Central memory CD4-positive, alpha-beta T cell (primary cell): ENCODE data around the gene SNAPC2.
"Not testable (repeated sequence)": the region's sequence is repeated elsewhere in the genome, so short reads cannot be mapped to it uniquely, and the experiment has no call there.

ENCODE experiments used
- DNase-seq: peaks from one replicate; pipeline ENCODE4 v3.0.0; 2022

Gene SNAPC2

DNA sequence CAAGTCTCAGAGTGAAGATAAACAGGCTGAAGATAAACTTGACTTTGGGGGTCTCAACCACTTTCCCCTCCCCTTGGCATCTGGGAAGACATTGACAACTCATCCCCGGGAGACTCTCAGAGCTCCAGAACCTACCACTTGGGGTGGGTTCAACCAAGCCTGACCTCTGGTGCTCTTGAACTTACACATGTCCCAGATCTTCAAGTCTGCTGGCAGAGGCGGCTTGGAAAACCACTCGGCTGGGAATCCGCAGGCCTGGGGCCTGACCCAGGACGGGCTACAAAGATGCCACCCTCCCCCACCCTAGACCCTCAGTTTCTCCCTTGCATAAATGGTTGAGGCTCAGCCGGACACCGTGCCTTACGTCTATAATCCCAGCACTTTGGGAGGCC, 31.3 kb upstream of the SNAPC2 start:
- DNase-seq, result no peak

DNA sequence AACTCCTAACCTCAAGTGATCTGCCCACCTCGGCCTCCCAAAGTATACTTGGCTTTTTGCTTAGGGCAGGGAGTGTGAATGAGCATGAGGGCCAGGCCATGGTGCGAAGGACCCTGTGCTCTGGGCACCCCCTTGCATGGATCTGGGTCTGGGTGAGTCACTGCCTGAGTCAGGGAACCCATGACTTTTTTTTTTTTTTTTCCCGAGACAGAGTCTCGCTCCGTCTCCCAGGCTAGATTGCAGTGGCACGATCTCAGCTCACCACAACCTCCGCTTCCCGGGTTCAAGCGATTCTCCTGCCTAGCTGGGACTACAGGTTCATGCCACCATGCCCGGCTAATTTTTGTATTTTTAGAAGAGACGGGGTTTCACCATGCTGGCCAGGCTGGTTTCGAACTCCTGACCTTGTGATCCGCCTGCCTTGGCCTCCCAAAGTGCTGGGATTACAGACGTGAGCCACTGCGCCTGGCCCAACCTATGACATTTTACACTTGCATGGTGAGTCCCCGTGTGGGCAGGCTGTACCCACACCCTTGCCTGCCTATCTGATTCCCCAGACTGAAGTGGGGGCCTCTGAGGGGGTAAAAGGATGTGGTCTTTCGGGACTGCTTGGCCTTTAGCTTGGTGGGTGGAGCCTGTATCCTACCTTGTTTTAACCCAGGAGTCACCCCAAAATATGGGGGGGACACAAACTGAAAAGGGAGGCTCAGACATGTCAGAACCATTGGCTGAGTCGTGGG, 26.6 kb upstream of the SNAPC2 start:
- not testable (repeated sequence) for DNase-seq

DNA sequence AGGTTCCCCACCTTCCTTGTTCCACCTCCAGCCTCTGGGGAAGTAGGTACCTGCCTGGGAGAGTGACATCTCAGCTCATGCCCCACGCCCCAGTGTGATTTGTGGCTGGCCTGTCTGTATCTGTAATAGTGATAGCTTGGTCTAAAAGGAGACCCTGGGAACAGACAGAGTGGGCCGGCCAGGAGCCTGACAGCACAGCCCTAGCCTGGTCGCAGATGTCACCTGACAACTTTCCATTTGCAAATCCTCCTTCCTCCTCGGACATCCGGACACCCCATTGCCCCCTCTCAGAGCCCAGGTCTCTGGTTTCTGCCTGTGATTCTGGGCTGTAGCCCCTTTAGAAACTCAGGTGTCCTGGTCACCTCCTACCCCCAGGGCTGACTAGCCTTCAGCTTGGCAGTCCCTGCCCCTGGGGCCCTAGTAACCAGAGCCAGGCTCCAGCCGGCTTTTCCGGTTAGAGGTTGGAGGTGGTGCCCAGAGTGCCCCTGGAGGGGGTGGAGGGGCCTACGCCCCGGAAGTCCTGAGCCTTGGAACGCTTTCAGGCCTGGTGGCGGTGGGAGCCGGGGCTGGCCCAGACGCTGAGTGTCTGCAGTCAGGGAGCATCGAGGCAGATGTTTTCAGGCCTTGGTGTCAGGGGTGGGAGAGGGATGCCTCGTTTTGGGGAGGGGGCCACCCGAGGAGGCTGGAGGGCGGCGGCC, 25.4 kb upstream of the SNAPC2 start:
- no peak for DNase-seq

DNA sequence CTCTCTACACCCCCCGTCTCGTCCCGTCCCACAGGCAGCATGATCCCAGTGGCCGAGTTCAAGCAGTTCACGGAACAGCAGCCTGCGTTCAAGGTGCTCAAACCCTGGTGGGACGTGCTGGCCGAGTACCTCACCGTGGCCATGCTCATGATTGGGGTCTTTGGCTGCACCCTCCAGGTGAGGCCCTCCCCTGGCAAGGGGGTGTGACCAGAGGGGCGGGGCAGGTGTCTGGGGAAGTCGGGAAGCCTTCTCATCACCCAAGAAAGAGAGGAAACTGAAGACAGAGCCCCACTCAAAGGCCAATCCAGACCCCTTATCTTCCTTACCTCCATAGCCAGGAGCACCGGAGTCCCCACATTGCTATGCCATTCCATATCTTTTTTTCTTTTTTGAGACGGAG, 24.6 kb upstream of the SNAPC2 start:
- no peak for DNase-seq

DNA sequence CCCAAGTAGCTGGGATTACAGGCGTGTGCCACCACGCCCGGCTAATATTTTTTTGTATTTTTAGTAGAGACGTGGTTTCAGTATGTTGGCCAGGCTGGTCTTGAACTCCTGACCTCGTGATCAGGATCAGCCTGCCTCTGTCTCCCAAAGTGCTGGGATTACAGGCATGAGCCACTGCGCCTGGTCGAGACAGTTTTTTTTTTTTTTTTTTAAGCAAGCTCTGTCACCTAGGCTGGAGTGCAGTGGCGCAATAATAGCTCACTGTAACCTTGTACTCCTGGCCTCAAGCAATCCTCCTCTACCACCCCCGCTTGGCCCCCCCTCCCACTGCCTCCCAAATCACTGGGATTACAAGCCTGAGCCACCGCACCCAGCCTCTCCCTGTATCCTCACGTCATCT, 22.8 kb upstream of the SNAPC2 start:
- DNase-seq, result no peak

DNA sequence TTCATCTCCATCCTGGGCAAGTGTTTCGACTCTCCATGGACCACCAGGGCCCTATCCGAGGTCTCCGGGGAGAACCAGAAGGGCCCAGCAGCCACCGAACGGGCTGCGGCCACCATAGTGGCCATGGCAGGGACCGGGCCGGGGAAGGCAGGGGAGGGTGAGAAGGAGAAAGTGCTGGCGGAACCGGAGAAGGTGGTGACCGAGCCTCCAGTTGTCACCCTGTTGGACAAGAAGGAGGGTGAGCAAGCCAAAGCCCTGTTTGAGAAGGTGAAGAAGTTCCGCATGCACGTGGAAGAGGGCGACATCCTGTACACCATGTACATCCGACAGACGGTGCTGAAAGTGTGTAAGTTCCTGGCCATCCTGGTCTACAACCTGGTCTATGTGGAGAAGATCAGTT, 21.2 kb upstream of the SNAPC2 start:
- no peak for DNase-seq

DNA sequence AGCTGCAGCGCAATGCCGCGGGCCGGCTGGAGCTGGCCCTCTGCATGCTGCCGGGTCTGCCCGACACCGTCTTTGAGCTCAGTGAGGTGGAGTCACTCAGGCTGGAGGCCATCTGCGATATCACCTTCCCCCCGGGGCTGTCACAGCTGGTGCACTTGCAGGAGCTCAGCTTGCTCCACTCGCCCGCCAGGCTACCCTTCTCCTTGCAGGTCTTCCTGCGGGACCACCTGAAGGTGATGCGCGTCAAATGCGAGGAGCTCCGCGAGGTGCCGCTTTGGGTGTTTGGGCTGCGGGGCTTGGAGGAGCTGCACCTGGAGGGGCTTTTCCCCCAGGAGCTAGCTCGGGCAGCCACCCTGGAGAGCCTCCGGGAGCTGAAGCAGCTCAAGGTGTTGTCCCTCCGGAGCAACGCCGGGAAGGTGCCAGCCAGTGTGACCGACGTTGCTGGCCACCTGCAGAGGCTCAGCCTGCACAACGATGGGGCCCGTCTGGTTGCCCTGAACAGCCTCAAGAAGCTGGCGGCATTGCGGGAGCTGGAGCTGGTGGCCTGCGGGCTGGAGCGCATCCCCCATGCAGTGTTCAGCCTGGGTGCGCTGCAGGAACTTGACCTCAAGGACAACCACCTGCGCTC, 20.3 kb upstream of the SNAPC2 start:
- no peak for DNase-seq

DNA sequence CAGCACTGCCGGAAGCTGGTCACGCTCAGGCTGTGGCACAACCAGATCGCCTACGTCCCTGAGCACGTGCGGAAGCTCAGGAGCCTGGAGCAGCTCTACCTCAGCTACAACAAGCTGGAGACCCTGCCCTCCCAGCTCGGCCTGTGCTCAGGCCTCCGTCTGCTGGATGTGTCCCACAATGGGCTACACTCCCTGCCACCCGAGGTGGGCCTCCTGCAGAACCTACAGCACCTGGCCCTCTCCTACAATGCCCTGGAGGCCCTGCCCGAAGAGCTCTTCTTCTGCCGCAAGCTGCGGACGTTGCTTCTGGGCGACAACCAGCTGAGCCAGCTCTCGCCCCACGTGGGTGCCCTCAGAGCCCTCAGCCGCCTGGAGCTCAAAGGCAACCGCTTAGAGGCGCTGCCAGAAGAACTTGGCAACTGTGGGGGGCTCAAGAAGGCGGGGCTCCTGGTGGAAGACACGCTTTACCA, 19.7 kb upstream of the SNAPC2 start:
- DNase-seq, result no peak

DNA sequence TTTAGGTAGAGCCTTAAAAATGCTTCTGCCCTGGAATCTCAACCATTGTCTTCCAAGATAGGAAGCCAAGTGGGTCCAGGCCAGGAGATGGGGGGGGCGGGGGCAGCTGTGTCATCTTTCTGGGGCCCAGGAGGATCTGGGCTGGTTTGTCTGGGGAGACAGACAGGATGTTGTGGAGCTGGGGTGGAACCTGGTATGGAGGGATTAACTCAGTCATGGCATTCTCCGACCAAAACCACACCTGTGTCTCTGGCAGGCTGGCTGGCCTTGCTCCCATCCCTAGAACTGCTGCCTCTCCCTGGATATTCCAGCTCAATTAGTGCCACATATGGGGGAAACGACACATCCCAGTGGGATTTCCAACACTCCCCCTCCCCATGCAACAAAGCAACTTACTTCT, 19.2 kb upstream of the SNAPC2 start:
- no peak for DNase-seq

DNA sequence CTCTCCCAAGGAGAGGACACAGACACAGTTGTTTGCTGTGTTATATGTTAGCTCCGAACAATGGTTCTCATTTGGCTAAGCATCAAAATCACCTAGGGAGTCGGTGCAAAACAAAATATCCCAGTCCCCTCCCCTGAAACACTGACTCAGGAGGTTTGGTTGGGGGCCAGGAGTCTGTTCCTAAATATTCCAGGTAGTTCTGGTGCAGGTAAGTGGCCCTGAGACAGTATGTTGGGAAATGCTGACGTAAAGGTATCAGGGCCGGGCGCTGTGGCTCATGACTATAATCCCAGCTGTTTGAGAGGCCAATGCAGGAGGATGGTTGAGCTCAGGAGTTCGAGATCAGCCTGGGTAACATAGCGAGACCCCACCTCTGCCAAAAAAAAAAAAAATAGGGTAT, 18.8 kb upstream of the SNAPC2 start:
- no peak for DNase-seq

DNA sequence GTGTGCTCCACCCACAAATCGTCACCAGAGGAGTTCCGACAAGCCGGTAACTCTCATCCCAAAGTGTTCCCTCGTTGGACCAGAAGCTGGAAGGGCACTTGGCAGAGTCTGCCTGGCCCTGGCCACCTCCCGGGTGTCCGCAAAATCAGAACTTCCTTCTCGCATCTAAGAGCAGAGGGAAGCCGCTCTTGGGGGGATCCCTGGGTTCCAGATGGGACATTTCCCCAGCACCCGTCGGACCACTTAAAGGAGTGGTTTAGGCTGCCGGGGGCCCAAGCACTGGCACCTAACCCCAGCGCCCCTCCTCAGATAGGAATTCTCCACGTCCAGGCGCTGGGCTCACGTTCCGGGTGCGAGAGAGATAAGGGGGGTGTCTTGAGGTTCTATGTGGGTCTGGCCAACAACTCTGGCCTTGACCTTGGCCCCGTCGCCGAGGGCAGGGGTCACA, 17.3 kb upstream of the SNAPC2 start:
- no peak for DNase-seq

DNA sequence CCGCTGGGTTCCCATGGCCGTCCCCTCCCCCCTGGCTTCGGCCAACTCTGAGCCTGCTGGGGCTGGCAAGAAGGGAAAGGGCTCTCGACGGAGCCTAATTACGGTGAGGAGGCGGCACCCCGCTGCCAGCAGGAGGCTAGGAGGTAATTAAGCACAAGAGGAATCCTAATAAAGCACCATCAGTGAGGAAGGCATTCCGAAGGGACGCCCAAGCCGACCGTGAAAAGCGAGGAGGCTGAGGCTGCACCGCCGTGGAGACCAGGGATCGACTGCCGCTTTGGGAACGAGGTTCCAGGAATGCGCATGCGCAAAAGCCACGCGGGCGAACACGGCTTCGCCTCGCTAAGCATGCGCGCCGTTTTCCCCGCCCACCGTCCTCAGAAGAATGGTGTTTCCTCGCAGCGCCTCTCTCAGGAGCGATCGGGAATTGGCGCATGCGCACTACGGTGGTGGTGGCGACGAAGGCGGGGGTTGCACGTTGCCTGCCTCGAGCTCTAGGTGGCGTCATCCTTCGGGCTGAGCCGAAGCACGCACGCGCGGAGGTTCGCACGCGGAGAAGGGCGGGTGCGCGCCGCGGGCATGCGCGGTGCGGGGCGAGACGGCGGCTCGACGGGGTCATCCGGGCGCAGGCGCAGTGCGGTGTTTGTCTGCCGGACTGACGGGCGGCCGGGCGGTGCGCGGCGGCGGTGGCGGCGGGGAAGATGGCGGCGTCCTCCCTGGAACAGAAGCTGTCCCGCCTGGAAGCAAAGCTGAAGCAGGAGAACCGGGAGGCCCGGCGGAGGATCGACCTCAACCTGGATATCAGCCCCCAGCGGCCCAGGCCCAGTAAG, 16.7 kb upstream of the SNAPC2 start, which contains the start of gene MAP2K7:
TSS of gene MAP2K7 (plus strand) at position 634 of the 830 bp plus-strand sequence. CDS start at position 702, 68 bp downstream.
- peak; percentile 100 for DNase-seq

DNA sequence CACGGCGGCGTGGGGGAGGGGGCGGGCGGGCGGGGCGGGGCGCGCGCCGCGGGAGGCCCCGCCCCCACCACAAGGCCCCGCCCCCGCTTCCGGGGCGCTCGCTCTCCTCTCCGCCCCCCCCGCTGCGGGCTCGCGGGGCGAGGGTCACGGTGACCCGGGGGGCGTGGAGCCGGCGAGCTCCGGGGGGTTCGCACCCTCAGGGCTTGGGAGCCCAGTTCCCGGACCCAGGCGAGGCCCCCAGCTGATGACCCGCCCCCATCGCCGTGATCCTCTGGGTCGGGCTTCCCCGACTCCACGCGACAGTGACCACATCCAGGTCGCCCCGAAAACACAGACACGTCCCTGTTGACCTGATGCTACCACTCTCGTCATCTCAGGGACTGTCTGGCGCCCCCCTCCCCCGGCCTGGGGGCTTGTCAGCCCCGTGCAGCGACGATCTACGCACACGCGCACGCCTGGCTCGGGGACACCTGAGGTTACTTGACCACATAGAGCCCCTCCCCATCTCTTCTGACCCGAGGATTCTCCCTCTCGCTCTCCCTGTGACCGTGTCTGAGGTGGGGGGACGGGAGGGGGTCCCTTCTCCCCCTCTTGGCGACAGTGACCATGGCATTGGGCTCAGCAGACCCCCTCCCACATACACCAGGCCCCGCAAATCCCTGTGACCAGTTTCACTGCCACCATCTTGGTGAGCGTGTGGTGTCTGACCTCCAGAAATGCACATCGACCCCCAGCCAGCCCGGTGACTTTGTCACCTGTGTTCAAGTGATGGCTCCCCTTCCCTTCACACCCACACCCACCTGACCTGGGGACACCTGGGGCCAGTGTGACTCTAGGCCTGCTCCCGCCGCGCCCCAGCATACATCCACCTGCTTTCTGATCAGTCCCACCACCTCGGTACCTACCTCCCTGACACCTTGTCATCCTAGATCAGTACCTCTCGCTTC, 15.8 kb upstream of the SNAPC2 start:
- DNase-seq, result peak; percentile 81

DNA sequence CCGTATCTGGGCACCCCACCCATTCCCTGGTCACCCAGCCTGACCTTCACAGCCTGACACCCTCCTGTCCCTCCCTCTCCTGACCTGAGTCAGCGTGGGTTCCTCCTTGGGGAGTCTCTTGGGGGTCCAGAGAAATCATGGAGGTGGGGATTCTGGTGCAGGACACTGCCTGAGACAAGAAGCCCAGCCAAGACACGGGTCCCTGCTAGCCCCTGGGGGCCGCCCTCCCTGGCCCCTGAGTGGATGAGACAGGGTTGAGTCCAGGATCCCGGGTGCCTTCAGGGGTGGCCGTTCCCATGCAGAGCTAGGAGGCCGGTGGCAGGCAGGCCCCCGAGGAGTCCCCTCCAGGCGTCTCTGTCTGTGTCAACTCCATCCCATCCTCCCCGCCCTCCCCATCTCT, 14.9 kb upstream of the SNAPC2 start:
- no peak for DNase-seq

DNA sequence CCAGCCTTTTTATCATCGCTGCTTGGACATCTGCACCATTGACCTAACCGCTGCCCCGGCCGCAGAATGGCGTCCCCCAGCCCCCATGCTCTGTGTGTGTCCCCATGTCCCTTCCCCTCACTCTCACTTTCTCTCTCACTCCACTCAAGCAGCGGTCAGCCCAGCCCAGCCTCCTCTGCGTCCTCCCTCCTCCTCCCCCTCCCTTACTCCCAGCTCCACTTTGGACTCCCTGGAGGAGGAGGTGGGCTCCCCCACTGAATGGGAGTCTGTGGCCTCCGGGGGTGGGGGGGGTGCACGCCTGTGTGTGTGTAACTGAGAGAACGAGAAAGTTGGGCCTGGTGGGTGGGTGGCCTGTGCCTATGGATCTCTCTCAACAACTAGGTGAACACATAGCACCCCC, 14.3 kb upstream of the SNAPC2 start:
- DNase-seq, result no peak

DNA sequence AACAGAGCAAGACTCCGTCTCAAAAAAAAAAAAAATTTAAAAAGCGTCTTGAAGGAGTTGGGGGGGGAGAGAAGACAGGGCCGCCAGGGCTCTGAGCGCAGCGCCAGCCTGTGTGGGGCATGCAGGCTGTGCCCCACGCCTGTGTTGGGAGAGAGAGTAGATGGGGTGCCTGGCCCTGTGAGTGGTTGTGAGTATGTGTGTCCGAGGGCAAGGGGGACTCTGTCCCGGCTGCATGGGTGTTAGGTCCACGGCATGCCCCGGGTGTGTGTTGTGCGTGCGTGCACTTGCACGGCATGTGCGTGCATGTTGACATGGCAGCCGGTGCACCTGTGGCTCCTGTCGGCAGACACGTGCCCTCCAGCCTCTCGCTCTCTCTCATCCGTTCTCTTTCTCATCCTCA, 13.0 kb upstream of the SNAPC2 start:
- no peak for DNase-seq

DNA sequence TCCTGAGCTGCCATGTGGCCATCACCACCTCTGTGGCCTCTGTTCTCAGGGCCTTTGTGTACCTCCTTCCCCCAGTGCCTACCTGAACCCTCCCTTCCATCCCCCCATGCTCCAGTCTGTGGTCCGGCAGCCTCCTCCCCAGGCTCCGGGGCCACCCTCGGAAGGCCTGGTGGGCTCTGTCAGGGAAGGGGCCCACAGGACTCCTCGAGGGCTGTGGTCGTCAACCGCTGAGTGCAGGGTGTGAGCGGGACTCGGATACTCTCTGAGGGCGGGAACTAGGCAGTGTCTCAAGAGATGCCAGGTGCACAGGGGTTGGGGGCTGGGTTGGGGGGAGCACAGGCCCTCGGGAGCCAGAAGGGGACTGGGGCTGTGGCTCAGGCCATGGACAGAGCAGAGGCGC, 12.6 kb upstream of the SNAPC2 start:
- no peak for DNase-seq

DNA sequence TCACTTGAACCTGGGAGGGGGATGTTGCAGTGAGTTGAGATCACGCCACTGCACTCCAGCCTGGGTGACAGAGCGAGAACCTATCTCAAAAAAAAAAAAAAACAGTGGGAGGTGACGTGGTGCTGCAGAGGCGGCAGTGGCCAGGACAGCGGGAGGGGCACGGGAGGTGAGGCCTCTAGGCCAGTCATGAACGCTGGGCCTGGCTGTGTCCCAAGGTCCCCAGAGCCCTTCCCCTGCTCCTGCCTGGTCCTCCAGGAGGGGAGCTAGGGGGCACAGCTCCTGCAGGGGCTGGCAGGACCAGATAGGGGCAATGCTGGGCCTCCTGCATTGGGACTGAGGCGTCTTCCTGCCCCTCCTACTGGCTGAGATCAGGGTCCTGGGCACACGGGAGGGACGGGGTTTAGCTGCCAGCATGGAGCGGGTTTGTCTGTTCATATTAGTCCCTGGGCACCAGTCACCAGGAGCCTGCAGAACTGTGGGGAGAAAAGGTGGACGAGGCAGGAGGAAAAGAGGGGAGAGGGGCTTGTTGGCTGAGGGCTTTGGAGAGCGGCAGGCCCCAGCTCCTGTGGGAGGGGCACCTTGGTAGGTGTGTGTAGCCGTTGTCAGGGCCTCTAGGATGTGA, 11.9 kb upstream of the SNAPC2 start:
- DNase-seq, result no peak

DNA sequence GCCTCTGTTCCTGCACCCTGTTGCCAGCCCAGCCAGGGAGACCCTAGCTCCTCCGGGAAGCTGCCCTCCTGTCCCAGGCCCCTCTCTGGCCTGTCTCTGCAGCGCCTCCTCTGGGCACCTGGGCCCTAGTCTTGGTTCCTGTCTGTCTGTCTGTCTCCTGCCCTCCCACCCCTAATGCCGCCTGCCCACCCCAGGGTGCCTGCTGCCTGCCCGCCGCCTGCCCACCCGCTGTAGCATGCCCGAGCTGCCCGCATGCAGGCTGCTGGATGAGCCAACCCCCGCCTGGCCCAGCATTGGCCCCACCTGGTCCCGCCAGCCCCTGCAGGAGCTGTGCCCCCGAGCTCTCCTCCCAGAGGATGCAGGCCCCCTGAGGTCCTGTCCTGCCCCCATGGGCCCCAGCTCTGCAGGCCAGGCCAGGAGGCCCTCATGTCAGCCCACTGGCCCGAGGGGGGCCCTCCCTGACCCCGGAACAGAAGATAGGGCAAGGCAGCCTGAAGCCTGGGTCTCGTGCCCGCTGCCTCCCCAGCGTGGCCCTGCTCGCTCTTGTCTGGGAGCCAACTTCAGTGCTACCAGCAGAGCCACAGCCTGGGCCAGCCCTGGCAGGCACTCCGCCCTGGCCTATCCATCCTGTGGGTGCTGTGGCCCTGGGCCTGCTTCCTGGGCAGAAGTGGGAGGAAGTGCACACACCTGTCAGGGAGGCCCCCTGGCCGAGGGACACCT, 11.2 kb upstream of the SNAPC2 start:
- no peak for DNase-seq

DNA sequence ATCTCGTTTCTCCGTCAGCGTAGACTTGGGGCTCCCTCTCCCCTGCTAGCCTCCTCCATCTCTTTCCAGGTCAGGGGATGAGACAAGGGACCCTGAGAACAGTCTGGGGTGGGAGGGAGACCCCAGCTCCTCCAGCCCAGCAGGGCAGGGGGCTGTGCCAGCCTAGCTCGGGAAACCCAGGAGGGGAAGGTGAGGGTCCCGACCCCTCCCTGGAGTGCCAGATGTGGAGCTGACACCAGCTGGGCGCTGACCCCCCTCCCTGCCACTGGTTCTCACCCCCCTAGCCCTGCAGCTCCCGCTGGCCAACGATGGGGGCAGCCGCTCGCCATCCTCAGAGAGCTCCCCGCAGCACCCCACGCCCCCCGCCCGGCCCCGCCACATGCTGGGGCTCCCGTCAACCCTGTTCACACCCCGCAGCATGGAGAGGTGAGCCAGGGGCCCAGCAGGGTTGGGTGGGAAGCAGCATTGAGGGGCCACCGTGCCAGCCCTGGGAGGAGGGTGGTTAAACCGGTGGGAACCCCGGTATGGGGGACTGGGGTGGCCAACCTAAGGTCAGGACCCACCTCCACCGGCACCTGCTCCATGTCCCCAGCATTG, 10.6 kb upstream of the SNAPC2 start:
- no peak for DNase-seq
